ENCODE measurements around the gene BIRC2.

BIRC2 gene

GRCh38 chr11:102396708-102397563 lies 49.9 kb downstream of the BIRC2 start:
- FAIRE-seq (peak; percentile 47), DNase-seq (ENCODE audit: insufficient read length, low spot score) (no peak)
- TF ChIP-seq POLR2AphosphoS5 (IDR thresholded peaks at IDR 0.05; ENCODE audit: low read depth, low read length) (no peak), POU2F2 (IDR thresholded peaks at IDR 0.05; ENCODE audit: low read depth, low read length) (no peak), PAX5 (IDR thresholded peaks at IDR 0.05; ENCODE audit: insufficient read depth, low read length, severe bottlenecking) (no peak), SPI1 (IDR thresholded peaks at IDR 0.05; ENCODE audit: low read depth, low read length) (no peak), TAF1 (IDR thresholded peaks at IDR 0.05; ENCODE audit: low read depth, low read length) (no peak), POLR2A (IDR thresholded peaks at IDR 0.05; ENCODE audit: low read depth, low read length) (no peak)

- DNase-seq (ENCODE audit: insufficient read length, low spot score) = no peak
- FAIRE-seq = no peak
Observed at GRCh38 chr11:102398297-102398696, 51.3 kb downstream of the BIRC2 start.

GRCh38 chr11:102399189-102399588 lies 52.2 kb downstream of the BIRC2 start:
- FAIRE-seq = no peak
- no peak for DNase-seq (ENCODE audit: insufficient read length, low spot score)
- no peak for TF ChIP-seq SPI1 (IDR thresholded peaks at IDR 0.05; ENCODE audit: low read depth, low read length)
- no peak for TF ChIP-seq POLR2A (IDR thresholded peaks at IDR 0.05; ENCODE audit: low read depth, low read length)
- TF ChIP-seq POU2F2 (IDR thresholded peaks at IDR 0.05; ENCODE audit: low read depth, low read length) = no peak
- no peak for TF ChIP-seq TAF1 (IDR thresholded peaks at IDR 0.05; ENCODE audit: low read depth, low read length)
- no peak for TF ChIP-seq POLR2AphosphoS5 (IDR thresholded peaks at IDR 0.05; ENCODE audit: low read depth, low read length)
- TF ChIP-seq PAX5 (IDR thresholded peaks at IDR 0.05; ENCODE audit: insufficient read depth, low read length, severe bottlenecking) = no peak

More at GRCh38 chr11:102398297-102398696, 51.3 kb downstream of the BIRC2 start:
- no peak for TF ChIP-seq SPI1 (IDR thresholded peaks at IDR 0.05; ENCODE audit: low read depth, low read length)
- TF ChIP-seq POLR2A (IDR thresholded peaks at IDR 0.05; ENCODE audit: low read depth, low read length) = no peak
- TF ChIP-seq POU2F2 (IDR thresholded peaks at IDR 0.05; ENCODE audit: low read depth, low read length) = no peak
- no peak for TF ChIP-seq TAF1 (IDR thresholded peaks at IDR 0.05; ENCODE audit: low read depth, low read length)
- TF ChIP-seq POLR2AphosphoS5 (IDR thresholded peaks at IDR 0.05; ENCODE audit: low read depth, low read length) = no peak
- TF ChIP-seq PAX5 (IDR thresholded peaks at IDR 0.05; ENCODE audit: insufficient read depth, low read length, severe bottlenecking) = no peak

GRCh38 chr11:102400603-102401002 lies 53.6 kb downstream of the BIRC2 start:
- TF ChIP-seq POLR2A (IDR thresholded peaks at IDR 0.05; ENCODE audit: low read depth, low read length) (no peak), POLR2AphosphoS5 (IDR thresholded peaks at IDR 0.05; ENCODE audit: low read depth, low read length) (no peak), POU2F2 (IDR thresholded peaks at IDR 0.05; ENCODE audit: low read depth, low read length) (no peak), PAX5 (IDR thresholded peaks at IDR 0.05; ENCODE audit: insufficient read depth, low read length, severe bottlenecking) (no peak), TAF1 (IDR thresholded peaks at IDR 0.05; ENCODE audit: low read depth, low read length) (no peak)
- FAIRE-seq = no peak

DNA sequence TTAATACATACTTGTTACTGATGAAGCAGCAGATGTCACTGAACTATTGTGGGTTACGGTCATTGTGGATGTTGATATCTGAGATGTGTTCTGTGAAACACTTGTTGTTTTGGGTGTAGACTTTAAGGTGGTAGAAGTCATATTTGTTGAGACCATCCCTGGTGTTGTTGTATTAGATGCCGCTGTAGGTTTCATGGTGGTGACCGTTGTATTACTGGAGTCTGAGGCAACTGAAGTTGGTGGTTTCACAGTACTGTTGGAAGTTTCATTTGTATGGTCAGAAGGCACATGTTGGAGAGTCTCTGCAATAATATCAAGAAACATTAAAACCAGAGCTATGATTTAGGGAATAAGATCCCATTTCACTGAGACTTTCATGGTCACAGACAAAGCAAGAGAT lies 54.9 kb downstream of the BIRC2 start:
- DNase-seq (ENCODE audit: insufficient read length, low spot score) (no peak), FAIRE-seq (peak; percentile 67)
- no peak for TF ChIP-seq PAX5 (IDR thresholded peaks at IDR 0.05; ENCODE audit: insufficient read depth, low read length, severe bottlenecking)
- no peak for TF ChIP-seq POLR2A (IDR thresholded peaks at IDR 0.05; ENCODE audit: low read depth, low read length)
- TF ChIP-seq POLR2AphosphoS5 (IDR thresholded peaks at IDR 0.05; ENCODE audit: low read depth, low read length) = no peak
- TF ChIP-seq TAF1 (IDR thresholded peaks at IDR 0.05; ENCODE audit: low read depth, low read length) = no peak
- no peak for TF ChIP-seq SPI1 (IDR thresholded peaks at IDR 0.05; ENCODE audit: low read depth, low read length)
- no peak for TF ChIP-seq POU2F2 (IDR thresholded peaks at IDR 0.05; ENCODE audit: low read depth, low read length)

More at GRCh38 chr11:102400603-102401002, 53.6 kb downstream of the BIRC2 start:
- no peak for DNase-seq (ENCODE audit: insufficient read length, low spot score)

GRCh38 chr11:102402548-102402947 lies 55.5 kb downstream of the BIRC2 start:
- FAIRE-seq = no peak
- TF ChIP-seq TAF1 (IDR thresholded peaks at IDR 0.05; ENCODE audit: low read depth, low read length) (no peak), PAX5 (IDR thresholded peaks at IDR 0.05; ENCODE audit: insufficient read depth, low read length, severe bottlenecking) (no peak), POLR2AphosphoS5 (IDR thresholded peaks at IDR 0.05; ENCODE audit: low read depth, low read length) (no peak), SPI1 (IDR thresholded peaks at IDR 0.05; ENCODE audit: low read depth, low read length) (no peak), POU2F2 (IDR thresholded peaks at IDR 0.05; ENCODE audit: low read depth, low read length) (no peak), POLR2A (IDR thresholded peaks at IDR 0.05; ENCODE audit: low read depth, low read length) (no peak)
- no peak for DNase-seq (ENCODE audit: insufficient read length, low spot score)

GRCh38 chr11:102405501-102405900 lies 58.5 kb downstream of the BIRC2 start:
- TF ChIP-seq SPI1 (IDR thresholded peaks at IDR 0.05; ENCODE audit: low read depth, low read length) (no peak), TAF1 (IDR thresholded peaks at IDR 0.05; ENCODE audit: low read depth, low read length) (no peak), POU2F2 (IDR thresholded peaks at IDR 0.05; ENCODE audit: low read depth, low read length) (no peak), POLR2AphosphoS5 (IDR thresholded peaks at IDR 0.05; ENCODE audit: low read depth, low read length) (no peak), POLR2A (IDR thresholded peaks at IDR 0.05; ENCODE audit: low read depth, low read length) (no peak), PAX5 (IDR thresholded peaks at IDR 0.05; ENCODE audit: insufficient read depth, low read length, severe bottlenecking) (no peak)
- DNase-seq (ENCODE audit: insufficient read length, low spot score) (no peak), FAIRE-seq (no peak)

GRCh38 chr11:102406099-102406498 lies 59.1 kb downstream of the BIRC2 start:
- TF ChIP-seq POLR2A (IDR thresholded peaks at IDR 0.05; ENCODE audit: low read depth, low read length) = 0 out of 2 replicates have a peak, but pooled peaks have one; percentile 12
- no peak for TF ChIP-seq SPI1 (IDR thresholded peaks at IDR 0.05; ENCODE audit: low read depth, low read length)
- FAIRE-seq (no peak), DNase-seq (ENCODE audit: insufficient read length, low spot score) (no peak)

DNA sequence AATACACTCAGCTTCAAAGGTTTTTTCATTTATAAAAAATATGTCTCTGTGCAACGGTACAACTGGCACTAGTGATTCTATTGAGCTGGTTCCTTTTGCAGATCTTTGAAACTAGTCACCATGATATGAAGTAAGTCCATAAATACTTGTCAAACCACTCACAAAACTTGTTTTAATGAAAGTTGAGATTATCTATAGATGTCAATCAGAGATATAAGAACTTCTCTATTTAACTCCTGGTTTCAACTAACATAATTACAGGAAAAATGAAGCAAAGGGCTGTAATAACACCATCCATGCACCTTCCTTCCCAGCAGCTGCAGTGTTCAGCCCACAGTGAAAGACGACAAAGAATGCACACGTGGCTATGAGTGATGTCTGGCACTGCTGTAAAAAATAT lies 60.9 kb downstream of the BIRC2 start:
- FAIRE-seq (no peak), DNase-seq (ENCODE audit: insufficient read length, low spot score) (no peak)
- TF ChIP-seq SPI1 (IDR thresholded peaks at IDR 0.05; ENCODE audit: low read depth, low read length) = no peak
- TF ChIP-seq TAF1 (IDR thresholded peaks at IDR 0.05; ENCODE audit: low read depth, low read length) = no peak
- TF ChIP-seq POLR2A (IDR thresholded peaks at IDR 0.05; ENCODE audit: low read depth, low read length) = no peak
- no peak for TF ChIP-seq POU2F2 (IDR thresholded peaks at IDR 0.05; ENCODE audit: low read depth, low read length)
- no peak for TF ChIP-seq PAX5 (IDR thresholded peaks at IDR 0.05; ENCODE audit: insufficient read depth, low read length, severe bottlenecking)
- no peak for TF ChIP-seq POLR2AphosphoS5 (IDR thresholded peaks at IDR 0.05; ENCODE audit: low read depth, low read length)
